BLaER1 treated with 17β-estradiol and CSF1 and Interleukin-3, amounts not matched to agents 10 nM and 100 nM (cell line): Measurements from ENCODE around the gene ARHGAP33.
"Not testable (repeated sequence)": the region's sequence is repeated elsewhere in the genome, so short reads cannot be mapped to it uniquely, and the experiment has no call there.

ENCODE experiments used
- H3K27ac ChIP-seq, 11 experiments: shearing (Covaris generic); formaldehyde crosslinking; 2 replicates each; pipeline ENCODE4 v1.8.1; 2022
- H3K27me3 ChIP-seq, 11 experiments: shearing (Covaris generic); formaldehyde crosslinking; 2 replicates each; pipeline ENCODE4 v1.8.1; 2022
- H3K36me3 ChIP-seq, 11 experiments: shearing (Covaris generic); formaldehyde crosslinking; 2 replicates each; pipeline ENCODE4 v1.8.1; 2022
- H3K4me1 ChIP-seq, 10 experiments: shearing (Covaris generic); formaldehyde crosslinking; 2 replicates each; pipeline ENCODE4 v1.8.1; 2022
- H3K4me2 ChIP-seq, 11 experiments: shearing (Covaris generic); formaldehyde crosslinking; 2 replicates each; pipeline ENCODE4 v1.8.1; 2022
- H3K4me3 ChIP-seq, 10 experiments: shearing (Covaris generic); formaldehyde crosslinking; 2 replicates each; pipeline ENCODE4 v1.8.1; 2022
- H3K9ac ChIP-seq, 11 experiments: shearing (Covaris generic); formaldehyde crosslinking; 2 replicates each; pipeline ENCODE4 v1.8.1; 2022
- H3K9me3 ChIP-seq, 11 experiments: shearing (Covaris generic); formaldehyde crosslinking; replicated peaks in 1 of 11; 2 replicates each; pipeline ENCODE4 v1.8.1; 2022
- H4K20me1 ChIP-seq, 11 experiments: shearing (Covaris generic); formaldehyde crosslinking; 2 replicates each; pipeline ENCODE4 v1.8.1; 2022
- Cebpa-rat ChIP-seq, 11 experiments: shearing (Covaris generic); IDR thresholded peaks; 2 replicates each; pipeline ENCODE4 v1.8.1; 2022

ARHGAP33 gene

DNA sequence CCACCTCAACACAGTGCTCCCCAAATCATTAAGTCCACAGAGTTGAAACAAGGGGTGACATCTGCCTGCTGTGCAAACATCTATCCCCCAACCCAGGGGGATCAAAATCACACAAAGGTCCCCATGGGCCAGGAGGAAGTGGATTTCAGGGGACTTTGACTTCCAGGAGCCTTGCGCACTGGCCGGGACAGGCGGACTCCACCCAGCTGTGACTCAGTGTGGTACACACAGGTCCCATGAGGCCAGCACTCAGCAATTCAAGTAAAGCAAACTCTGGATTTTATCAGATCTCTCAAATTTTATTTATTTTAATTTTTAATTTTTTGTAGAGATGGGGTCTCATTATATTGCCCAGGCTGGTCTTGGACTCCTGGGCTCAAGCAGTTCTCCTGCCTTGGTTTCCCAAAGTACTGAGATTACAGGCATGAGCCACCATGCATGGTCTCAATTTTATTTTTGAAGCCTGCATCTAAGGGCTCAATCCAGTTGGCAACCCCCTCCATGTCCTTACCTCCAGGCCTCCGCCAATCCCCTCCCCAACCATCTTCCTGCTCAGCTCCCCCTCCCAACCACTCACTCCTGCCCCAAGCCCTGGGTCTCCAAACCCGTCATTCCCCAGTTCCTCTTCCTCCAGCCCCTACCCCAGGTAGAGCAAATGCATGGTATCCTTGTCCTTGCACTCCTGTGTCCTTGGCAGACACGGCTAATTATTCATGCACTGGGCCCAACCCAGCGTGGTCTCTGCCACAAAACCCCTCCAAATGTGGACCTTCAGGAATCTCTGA lies 18.2 kb downstream of the ARHGAP33 start:
- H3K9ac ChIP-seq = peak overlapping the region in 7 of 11 experiments; percentile 22 to 67 (median 50); a peak in 11 of 22 replicates
- H3K4me2 ChIP-seq = peak overlapping the region; percentile 62 to 97 (median 92)
- H3K36me3 ChIP-seq = 0 out of 22 replicates have a peak, but pooled peaks cover 0 to under 1% (median 0%) of the 10 kb centered on the region in 11 experiments
- H3K27ac ChIP-seq = peak overlapping the region in 9 of 11 experiments; percentile 11 to 79 (median 73); a peak in 18 of 22 replicates
- H3K4me1 ChIP-seq = peaks cover 15 to 84% (median 64%) of the 10 kb centered on the region in 10 experiments
- H3K27me3 ChIP-seq = peaks cover 0 to 14% (median 7%) of the 10 kb centered on the region in 11 experiments; a peak in 10 of 22 replicates
- H4K20me1 ChIP-seq = peaks cover 0 to 7% (median 0%) of the 10 kb centered on the region in 11 experiments; a peak in 1 of 22 replicates
- no peaks in the 10 kb centered on the region for H3K9me3 ChIP-seq
- peak overlapping the region in 4 of 10 experiments; percentile 7 to 27 (median 16); a peak in 2 of 20 replicates for H3K4me3 ChIP-seq
- TF ChIP-seq Cebpa-rat (IDR thresholded peaks at IDR 0.05) = no peak

DNA sequence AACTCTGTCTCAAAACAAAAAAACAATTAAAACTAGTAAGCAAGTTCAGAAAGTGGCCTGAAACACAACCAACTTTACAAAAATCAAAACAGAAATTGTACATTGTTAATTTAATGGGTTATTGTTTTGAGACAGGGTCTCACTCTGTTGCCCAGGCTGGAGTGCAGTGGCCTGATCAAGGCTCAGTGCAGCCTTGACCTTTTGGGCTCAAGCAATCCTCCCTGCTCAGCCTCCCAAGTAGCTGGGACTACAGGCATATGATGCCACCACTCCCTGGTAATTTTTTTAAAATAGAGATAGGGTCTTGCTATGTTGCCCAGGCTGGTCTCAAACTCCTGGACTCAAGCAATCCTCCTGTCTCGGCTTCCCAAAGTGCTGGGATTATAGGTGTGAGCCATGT lies 20.2 kb downstream of the ARHGAP33 start:
- Histone ChIP-seq H3K4me2 (peak overlapping the region in 4 of 11 experiments; percentile 3 to 73 (median 32); a peak in 1 of 22 replicates), H3K27ac (0 out of 22 replicates have a peak overlapping the region, but pooled peaks of 1 of the 11 experiments have one; percentile 17), H3K4me1 (peaks cover 15 to 98% (median 70%) of the 10 kb centered on the region in 10 experiments), H3K27me3 (peaks cover 0 to 14% (median 7%) of the 10 kb centered on the region in 11 experiments; a peak in 10 of 22 replicates)
- not testable (repeated sequence) for H3K4me3 ChIP-seq, H3K36me3 ChIP-seq, H3K9me3 ChIP-seq, H3K9ac ChIP-seq, H4K20me1 ChIP-seq

DNA sequence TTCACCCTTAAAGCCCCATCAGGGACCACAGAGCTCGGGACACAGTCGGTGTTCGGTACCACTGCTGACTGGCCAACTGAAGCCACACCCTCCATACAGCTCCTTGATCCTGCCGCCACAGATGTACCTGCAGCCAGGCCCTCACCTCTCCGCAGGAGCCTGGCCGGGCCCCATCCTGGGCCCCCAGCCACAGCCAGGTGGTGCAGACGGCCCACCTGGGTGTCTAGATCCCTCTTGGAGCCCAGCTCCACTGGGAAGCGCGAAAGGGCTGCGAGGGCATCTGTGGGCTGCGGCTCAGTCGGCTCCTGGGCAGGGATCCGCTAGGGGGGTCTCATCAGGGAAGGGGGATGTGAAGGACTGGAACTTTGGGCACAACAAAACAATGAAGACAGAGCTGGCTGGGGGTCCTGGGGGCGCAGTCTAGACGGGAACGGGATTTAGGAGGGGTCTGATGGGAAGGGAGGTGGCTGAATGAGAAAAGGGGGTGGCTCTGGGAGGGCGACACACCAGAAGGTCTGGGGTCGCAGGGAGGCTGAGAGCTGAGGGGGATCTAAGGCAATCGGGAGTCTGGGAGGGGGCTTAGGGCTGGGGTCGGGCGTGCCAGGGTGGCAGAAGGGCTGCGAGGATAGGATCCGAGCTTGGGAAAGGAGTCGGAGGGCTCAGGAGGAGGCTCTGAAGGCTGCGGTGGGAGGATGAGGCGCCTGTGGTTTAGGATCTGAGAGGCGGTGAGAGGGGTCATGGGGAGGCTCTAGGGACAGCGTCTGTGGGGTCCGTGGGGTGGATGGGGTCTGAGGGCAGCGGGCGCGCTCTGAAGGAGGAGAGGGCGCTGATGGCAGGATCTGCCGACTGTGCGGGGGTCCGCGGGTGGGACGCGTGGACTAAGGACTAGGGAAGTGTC lies 21.5 kb downstream of the ARHGAP33 start:
- TF ChIP-seq Cebpa-rat (IDR thresholded peaks at IDR 0.05) = no peak
- H3K36me3 ChIP-seq = no peaks in the 10 kb centered on the region
- H3K4me3 ChIP-seq = no peak overlapping the region
- H3K9ac ChIP-seq = peak overlapping the region in 5 of 11 experiments; percentile 11 to 34 (median 28); a peak in 5 of 22 replicates
- peaks cover 0 to 14% (median 7%) of the 10 kb centered on the region in 11 experiments; a peak in 10 of 22 replicates for H3K27me3 ChIP-seq
- H3K27ac ChIP-seq = peak overlapping the region in 5 of 11 experiments; percentile 2 to 53 (median 45); a peak in 5 of 22 replicates
- peaks cover 15 to 98% (median 66%) of the 10 kb centered on the region in 10 experiments for H3K4me1 ChIP-seq
- H3K9me3 ChIP-seq = peaks cover 0 to 8% (median 1%) of the 10 kb centered on the region in 11 experiments; a peak in 9 of 22 replicates
- no peaks in the 10 kb centered on the region for H4K20me1 ChIP-seq
- H3K4me2 ChIP-seq = peak overlapping the region in 9 of 11 experiments; percentile 51 to 74 (median 69); a peak in 19 of 22 replicates

DNA sequence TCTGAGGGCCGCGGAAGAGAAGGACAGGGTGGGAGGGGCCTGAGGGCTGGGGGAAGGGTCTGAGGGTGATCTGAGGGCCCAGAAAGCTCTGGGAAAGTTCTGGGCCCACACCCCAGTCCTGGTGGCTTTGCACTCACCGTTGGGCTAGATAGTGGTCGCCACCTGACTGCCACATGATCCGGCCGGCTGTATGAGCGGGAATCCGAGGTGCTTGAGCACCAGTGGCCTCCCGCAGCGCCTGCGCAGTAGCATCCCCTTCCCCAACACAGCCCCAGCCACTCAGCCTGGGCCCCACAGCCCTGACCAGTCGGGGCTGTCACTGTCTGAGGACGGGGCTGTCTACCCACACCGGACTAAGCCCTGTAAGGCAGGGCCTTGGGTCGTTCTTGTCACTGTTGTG lies 22.3 kb downstream of the ARHGAP33 start:
- H3K4me1 ChIP-seq = peaks cover 14 to 98% (median 65%) of the 10 kb centered on the region in 10 experiments
- H3K4me3 ChIP-seq = no peak overlapping the region
- peaks cover 0 to 16% (median 9%) of the 10 kb centered on the region in 11 experiments; a peak in 12 of 22 replicates for H3K9me3 ChIP-seq
- peak overlapping the region in 3 of 11 experiments; percentile 4 to 63 (median 34); a peak in 4 of 22 replicates for H3K27ac ChIP-seq
- peaks cover 0 to 14% (median 7%) of the 10 kb centered on the region in 11 experiments; a peak in 10 of 22 replicates for H3K27me3 ChIP-seq
- H3K9ac ChIP-seq = no peak overlapping the region
- no peaks in the 10 kb centered on the region for H3K36me3 ChIP-seq
- no peaks in the 10 kb centered on the region for H4K20me1 ChIP-seq
- H3K4me2 ChIP-seq = peak overlapping the region in 7 of 11 experiments; percentile 19 to 54 (median 31); a peak in 8 of 22 replicates
- TF ChIP-seq Cebpa-rat (IDR thresholded peaks at IDR 0.05) = no peak

DNA sequence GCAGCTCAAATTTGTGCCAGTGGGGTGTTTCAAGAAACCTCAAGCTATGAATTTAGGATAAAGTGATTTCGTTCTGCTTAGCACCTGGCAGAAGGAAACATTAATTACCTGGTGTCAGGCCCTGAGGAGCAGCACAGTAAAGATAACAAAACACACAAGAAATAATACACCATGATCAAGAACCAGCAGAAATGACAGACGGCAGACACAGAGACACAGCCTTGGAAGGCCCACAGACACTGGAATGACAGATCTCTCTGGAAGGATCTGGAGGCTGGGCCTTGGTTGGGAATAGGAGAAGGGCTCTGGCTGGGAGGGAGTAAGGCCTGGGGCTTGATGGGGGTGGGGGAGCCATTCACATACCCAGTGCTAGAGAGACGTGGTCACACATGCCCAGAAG lies 26.5 kb downstream of the ARHGAP33 start:
- peaks cover 27 to 99% (median 78%) of the 10 kb centered on the region in 10 experiments for H3K4me1 ChIP-seq
- H3K27ac ChIP-seq = peak overlapping the region in 7 of 11 experiments; percentile 66 to 96 (median 91); a peak in 11 of 22 replicates
- no peaks in the 10 kb centered on the region for H3K36me3 ChIP-seq
- no peak overlapping the region for H3K4me3 ChIP-seq
- H3K9me3 ChIP-seq = peaks cover 0 to 19% (median 10%) of the 10 kb centered on the region in 11 experiments; a peak in 12 of 22 replicates
- H3K27me3 ChIP-seq = peaks cover 0 to 9% (median 4%) of the 10 kb centered on the region in 11 experiments; a peak in 10 of 22 replicates
- H3K9ac ChIP-seq = peak overlapping the region in 1 of 11 experiments; percentile 1; a peak in 1 of 22 replicates
- H4K20me1 ChIP-seq = no peaks in the 10 kb centered on the region
- peak overlapping the region in 8 of 11 experiments; percentile 1 to 90 (median 78); a peak in 10 of 22 replicates for H3K4me2 ChIP-seq
- no peak for TF ChIP-seq Cebpa-rat (IDR thresholded peaks at IDR 0.05)

DNA sequence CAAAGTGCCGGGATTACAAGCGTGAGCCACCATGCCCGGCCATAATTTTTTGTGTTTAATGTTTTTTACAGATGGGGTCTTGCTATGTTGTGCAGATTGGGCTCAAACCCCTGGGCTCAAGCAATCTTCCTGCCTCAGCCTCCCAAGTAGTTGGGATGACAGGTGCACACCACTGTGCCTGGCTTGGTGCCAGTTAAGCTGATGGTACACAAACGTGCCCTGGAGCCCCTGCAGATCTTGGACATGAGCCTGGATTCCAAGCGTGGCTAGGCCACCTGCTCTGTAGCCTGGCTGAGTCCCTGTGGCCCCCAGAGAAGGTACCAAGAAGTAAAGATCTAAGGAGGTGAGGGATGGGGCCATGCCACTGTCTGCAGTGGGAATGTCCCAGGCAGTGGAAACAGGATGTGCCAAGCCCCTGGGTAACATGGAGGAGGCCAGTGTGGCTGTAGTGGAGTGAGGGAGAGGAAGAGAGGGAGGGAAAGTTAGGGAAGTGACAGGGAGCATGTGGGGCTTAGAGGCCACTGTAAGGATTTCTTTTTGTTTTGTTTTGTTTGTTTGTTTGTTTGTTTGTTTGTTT lies 30.2 kb downstream of the ARHGAP33 start:
- no peaks in the 10 kb centered on the region for H3K36me3 ChIP-seq
- no peaks in the 10 kb centered on the region for H3K27me3 ChIP-seq
- H3K4me2 ChIP-seq = peak overlapping the region; percentile 24 to 90 (median 76); a peak in 20 of 22 replicates
- no peaks in the 10 kb centered on the region for H4K20me1 ChIP-seq
- H3K4me1 ChIP-seq = peaks cover 27 to 85% (median 77%) of the 10 kb centered on the region in 10 experiments
- H3K9me3 ChIP-seq = peaks cover 0 to 19% (median 10%) of the 10 kb centered on the region in 11 experiments; a peak in 12 of 22 replicates
- peak overlapping the region in 3 of 11 experiments; percentile 76 to 84 (median 83); a peak in 4 of 22 replicates for H3K9ac ChIP-seq
- no peak overlapping the region for H3K4me3 ChIP-seq
- no peak for TF ChIP-seq Cebpa-rat (IDR thresholded peaks at IDR 0.05)
- peak overlapping the region in 7 of 11 experiments; percentile 79 to 96 (median 91); a peak in 13 of 22 replicates for H3K27ac ChIP-seq

DNA sequence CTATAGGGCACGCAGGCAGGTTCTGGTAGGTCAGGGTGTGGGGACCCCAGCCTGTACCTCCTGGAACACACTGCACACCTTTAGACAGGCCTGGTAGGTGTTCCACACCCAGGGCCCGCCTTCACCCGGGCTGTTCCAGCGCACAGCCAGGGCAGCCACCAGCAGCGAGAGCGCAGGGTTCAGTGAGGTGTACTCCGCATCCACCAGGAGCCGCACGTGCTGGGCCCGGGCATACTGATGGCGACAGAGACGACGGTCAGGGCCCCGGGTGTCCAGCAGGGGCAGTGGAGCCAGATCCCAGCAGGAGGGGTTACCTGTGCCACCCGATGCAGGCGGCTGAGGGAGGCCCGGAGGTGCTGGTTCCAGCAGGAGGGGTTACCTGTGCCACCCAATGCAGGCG lies 31.2 kb downstream of the ARHGAP33 start:
- TF ChIP-seq Cebpa-rat (IDR thresholded peaks at IDR 0.05) = no peak
- Histone ChIP-seq H3K27me3 (no peaks in the 10 kb centered on the region), H3K27ac (peak overlapping the region in 6 of 11 experiments; percentile 79 to 96 (median 91); a peak in 11 of 22 replicates), H3K9ac (peak overlapping the region in 1 of 11 experiments; percentile 34; a peak in 1 of 22 replicates), H3K4me2 (peak overlapping the region in 9 of 11 experiments; percentile 24 to 90 (median 81); a peak in 16 of 22 replicates), H3K9me3 (peaks cover 0 to 14% (median 10%) of the 10 kb centered on the region in 11 experiments; a peak in 12 of 22 replicates), H3K4me3 (no peak overlapping the region), H3K36me3 (no peaks in the 10 kb centered on the region), H3K4me1 (peaks cover 27 to 79% (median 73%) of the 10 kb centered on the region in 10 experiments), H4K20me1 (no peaks in the 10 kb centered on the region)
